ENCODE data around the gene COA1.
"Not testable (repeated sequence)": the region's sequence is repeated elsewhere in the genome, so short reads cannot be mapped to it uniquely, and the experiment has no call there.

GRCh38 chr7:43627798-43628197 lies 101.5 kb downstream of the COA1 start:
- TF ChIP-seq RFX1 (IDR thresholded peaks at IDR 0.05); MAZ (CRISPR knock-in tag; conservative IDR thresholded peaks at IDR 0.05 in 1 of 2, IDR thresholded peaks at IDR 0.05 in 1 of 2); MGA (IDR thresholded peaks at IDR 0.05); ZNF511 (CRISPR knock-in tag; IDR thresholded peaks at IDR 0.05); BACH1 (tag; IDR thresholded peaks at IDR 0.05); JUN (IDR thresholded peaks at IDR 0.05; ENCODE audit: borderline replicate concordance, low read depth, low read length); JUN (CRISPR knock-in tag; IDR thresholded peaks at IDR 0.05; ENCODE audit: borderline replicate concordance); MTA1 (IDR thresholded peaks at IDR 0.05; ENCODE audit: borderline replicate concordance); COPS2 (conservative IDR thresholded peaks at IDR 0.05); EGR1 (conservative IDR thresholded peaks at IDR 0.05); RBM25 (IDR thresholded peaks at IDR 0.05; ENCODE audit: low read depth, low read length, severe bottlenecking): not testable (repeated sequence)
- TF ChIP-seq, protein P1, sequence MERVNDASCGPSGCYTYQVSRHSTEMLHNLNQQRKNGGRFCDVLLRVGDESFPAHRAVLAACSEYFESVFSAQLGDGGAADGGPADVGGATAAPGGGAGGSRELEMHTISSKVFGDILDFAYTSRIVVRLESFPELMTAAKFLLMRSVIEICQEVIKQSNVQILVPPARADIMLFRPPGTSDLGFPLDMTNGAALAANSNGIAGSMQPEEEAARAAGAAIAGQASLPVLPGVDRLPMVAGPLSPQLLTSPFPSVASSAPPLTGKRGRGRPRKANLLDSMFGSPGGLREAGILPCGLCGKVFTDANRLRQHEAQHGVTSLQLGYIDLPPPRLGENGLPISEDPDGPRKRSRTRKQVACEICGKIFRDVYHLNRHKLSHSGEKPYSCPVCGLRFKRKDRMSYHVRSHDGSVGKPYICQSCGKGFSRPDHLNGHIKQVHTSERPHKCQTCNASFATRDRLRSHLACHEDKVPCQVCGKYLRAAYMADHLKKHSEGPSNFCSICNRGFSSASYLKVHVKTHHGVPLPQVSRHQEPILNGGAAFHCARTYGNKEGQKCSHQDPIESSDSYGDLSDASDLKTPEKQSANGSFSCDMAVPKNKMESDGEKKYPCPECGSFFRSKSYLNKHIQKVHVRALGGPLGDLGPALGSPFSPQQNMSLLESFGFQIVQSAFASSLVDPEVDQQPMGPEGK (CRISPR knock-in tag; IDR thresholded peaks at IDR 0.05; ENCODE audit: borderline replicate concordance): not testable (repeated sequence)
